Chondrocyte (in vitro differentiated cells): ENCODE measurements around the gene TMEM63B. TPM values are rescaled to one million over a fixed set of nuclear protein-coding genes. Genes with fewer than 3 reads are reported as not detected.
"Not testable (repeated sequence)": the region's sequence is repeated elsewhere in the genome, so short reads cannot be mapped to it uniquely, and the experiment has no call there.

Source experiments
- DNase-seq: peaks from one replicate; pipeline ENCODE4 v3.0.0; 2021; ENCODE audit warnings: mixed read lengths, low spot score
- H3K27ac Mint-ChIP-seq: one replicate; pipeline ENCODE4 v1.8.0; 2021; ENCODE audit warnings: mild to moderate bottlenecking, moderate library complexity, mixed read lengths; ENCODE audit not compliant: unreplicated experiment
- H3K27me3 Mint-ChIP-seq: 2 replicates; pipeline ENCODE4 v1.8.0; 2021; ENCODE audit warnings: low read depth, mixed read lengths
- H3K36me3 Mint-ChIP-seq: 2 replicates; pipeline ENCODE4 v1.8.0; 2021; ENCODE audit warnings: low read depth, mixed read lengths
- H3K4me1 Mint-ChIP-seq: 2 replicates; pipeline ENCODE4 v1.8.0; 2021; ENCODE audit warnings: low read depth, mild to moderate bottlenecking, mixed read lengths
- H3K4me3 Mint-ChIP-seq: one replicate; pipeline ENCODE4 v1.8.0; 2021; ENCODE audit warnings: mild to moderate bottlenecking, moderate library complexity, mixed read lengths; ENCODE audit not compliant: unreplicated experiment
- H3K9me3 Mint-ChIP-seq: 2 replicates; pipeline ENCODE4 v1.8.0; 2021; ENCODE audit warnings: low read depth, mixed read lengths
- CTCF ChIP-seq: fragments of 200-600 bp; sonication (generic); IDR thresholded peaks from 2 replicates; pipeline ENCODE4 v1.5.0; 2021; ENCODE audit warnings: antibody characterized with exemption, mild to moderate bottlenecking, moderate library complexity
- total RNA-seq: library from RNA; stranded (reverse); gene quantifications from 3 replicates; pipeline ENCODE4 v1.2.1, GENCODE V29; 2021

TMEM63B gene
- total RNA-seq, 1 donor from 2014 or later = 40.7 TPM

- Mint-ChIP-seq H3K27me3 (no peaks in the 10 kb centered on the region), H3K36me3 (no peaks in the 10 kb centered on the region), H3K4me1 (peaks cover 6% of the 10 kb centered on the region), H3K4me3 (no peak overlapping the region), H3K9me3 (no peaks in the 10 kb centered on the region), H3K27ac (no peak overlapping the region)
- no peak for TF ChIP-seq CTCF
- DNase-seq = no peak
Measured at GRCh38 chr6:44192428-44193041, 65.2 kb downstream of the TMEM63B start.

GRCh38 chr6:44193307-44193910 lies 66.1 kb downstream of the TMEM63B start:
- H3K4me3 Mint-ChIP-seq = no peak overlapping the region
- no peak overlapping the region for H3K27ac Mint-ChIP-seq
- H3K9me3 Mint-ChIP-seq = no peaks in the 10 kb centered on the region
- TF ChIP-seq CTCF = no peak
- H3K4me1 Mint-ChIP-seq = peaks cover 6% of the 10 kb centered on the region
- no peaks in the 10 kb centered on the region for H3K36me3 Mint-ChIP-seq
- no peaks in the 10 kb centered on the region for H3K27me3 Mint-ChIP-seq
- DNase-seq = no peak

- Mint-ChIP-seq H3K36me3 (no peaks in the 10 kb centered on the region), H3K9me3 (no peaks in the 10 kb centered on the region), H3K27me3 (no peaks in the 10 kb centered on the region), H3K27ac (no peak overlapping the region), H3K4me3 (no peak overlapping the region), H3K4me1 (peaks cover 6% of the 10 kb centered on the region)
- DNase-seq = no peak
- no peak for TF ChIP-seq CTCF
Measured at GRCh38 chr6:44194326-44194725, 67.0 kb downstream of the TMEM63B start.

GRCh38 chr6:44196351-44196750 lies 69.0 kb downstream of the TMEM63B start:
- H3K9me3 Mint-ChIP-seq, H3K36me3 Mint-ChIP-seq, H3K27me3 Mint-ChIP-seq, H3K4me3 Mint-ChIP-seq, DNase-seq, H3K27ac Mint-ChIP-seq: not testable (repeated sequence)
- peaks cover 12% of the 10 kb centered on the region for H3K4me1 Mint-ChIP-seq

GRCh38 chr6:44198684-44199083 lies 71.3 kb downstream of the TMEM63B start:
- H3K9me3 Mint-ChIP-seq = no peaks in the 10 kb centered on the region
- H3K27me3 Mint-ChIP-seq = no peaks in the 10 kb centered on the region
- peaks cover 17% of the 10 kb centered on the region for H3K4me1 Mint-ChIP-seq
- no peak for TF ChIP-seq CTCF
- no peaks in the 10 kb centered on the region for H3K36me3 Mint-ChIP-seq
- H3K27ac Mint-ChIP-seq = no peak overlapping the region
- no peak for DNase-seq
- no peak overlapping the region for H3K4me3 Mint-ChIP-seq

GRCh38 chr6:44199883-44200282 lies 72.5 kb downstream of the TMEM63B start:
- Mint-ChIP-seq H3K27me3 (no peaks in the 10 kb centered on the region), H3K27ac (no peak overlapping the region), H3K4me1 (peaks cover 17% of the 10 kb centered on the region), H3K9me3 (no peaks in the 10 kb centered on the region), H3K36me3 (no peaks in the 10 kb centered on the region), H3K4me3 (no peak overlapping the region)
- no peak for DNase-seq
- TF ChIP-seq CTCF = no peak
